ENCODE measurements around the gene INCA1. TPM values are rescaled to one million over a fixed set of nuclear protein-coding genes. Genes with fewer than 3 reads are reported as not detected.

The INCA1 gene
- total and polyA plus RNA-seq, 2 donors (not counting 3 experiments of a cell fraction or from before 2014, with no cell fraction given): 0.71 to 1.0 TPM

DNA sequence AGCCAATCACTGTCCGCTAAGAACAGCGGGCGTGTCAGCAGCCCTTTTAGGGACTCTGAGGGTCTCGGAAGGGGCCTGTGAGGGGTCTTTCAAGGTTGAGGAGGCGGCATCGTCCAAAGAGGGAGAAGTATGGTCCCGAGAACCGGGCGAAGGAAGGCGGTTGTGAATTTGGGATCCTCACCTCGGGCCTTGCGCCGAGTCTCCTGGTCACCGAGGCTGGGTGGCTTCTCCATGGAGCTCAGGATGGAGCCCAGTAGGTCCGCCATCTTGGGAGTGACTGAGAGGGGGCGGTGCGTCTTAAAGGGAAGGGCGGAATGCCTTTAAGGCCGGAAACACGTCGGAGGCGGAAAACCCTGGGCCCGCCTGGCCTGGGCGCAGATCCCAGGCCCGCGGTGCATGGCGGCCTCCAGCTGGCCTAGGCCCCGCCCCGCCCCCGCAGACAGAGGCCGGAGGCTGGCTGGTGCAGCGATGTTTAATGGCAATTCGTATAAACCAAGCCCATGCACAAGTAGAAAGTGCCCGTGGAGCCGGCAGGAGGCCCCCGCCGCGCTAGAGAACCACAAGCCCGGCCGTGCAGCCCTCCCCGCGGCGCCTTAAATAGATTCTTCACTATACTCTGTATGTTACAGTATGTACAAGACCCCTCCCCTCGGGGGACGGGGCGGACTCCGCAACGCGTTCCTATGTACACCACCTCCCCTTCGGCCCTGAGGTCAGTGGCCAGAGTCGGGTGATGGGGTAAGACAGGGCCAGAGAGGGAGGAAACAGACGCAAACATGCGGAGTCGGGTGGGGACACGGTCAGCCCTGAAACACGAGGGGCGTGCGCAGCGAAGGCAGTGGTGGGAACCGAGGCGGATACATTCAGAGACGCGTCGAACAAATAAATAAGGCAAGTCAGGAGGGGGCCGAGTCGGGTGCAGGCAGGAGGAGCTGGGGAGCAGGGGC lies 29.5 kb downstream of the INCA1 start, which contains the start of gene SPAG7:
TSS of gene SPAG7 (minus strand) at position 279 of the 947 bp plus-strand sequence. CDS start at position 266, 13 bp downstream.
- H3K4me1 ChIP-seq (ENCODE audit: control insufficient read depth, extremely low read depth, insufficient read depth, low read length): peaks cover 24% of the 10 kb centered on the region
- peaks cover 4 to 20% of the 10 kb centered on the region in 2 experiments for H3K36me3 ChIP-seq (ENCODE audit: control insufficient read depth in 2 of 2, extremely low read depth in 1 of 2, insufficient read depth in 2 of 2, low read length in 2 of 2)
- peak within 1 kb of the TSS; percentile 85 for H3K4me2 ChIP-seq (ENCODE audit: insufficient read depth, low read length)
- dilution Hi-C loops (cut with MboI; ENCODE audit: extremely low pct_ligation_motif_present, low sequenced_read_pairs) (no loop called here), intact Hi-C loops (cut with micrococcal nuclease) (loop anchor here (1.0 kb wide), 4 partner anchors 19 to 59 kb away; partner anchors contain the start of genes CAMTA2, PFN1, RNF167 and SLC25A11)
- peak within 1 kb of the TSS; percentile 71 for H3K9ac ChIP-seq (replicated peaks; ENCODE audit: extremely low read depth, insufficient read depth, low read length)
- peak within 1 kb of the TSS; percentile 45 for H2AFZ ChIP-seq (ENCODE audit: low read depth, low read length)
- no peaks in the 10 kb centered on the region for H3K27me3 ChIP-seq (ENCODE audit: control insufficient read depth in 2 of 2, insufficient read depth in 2 of 2, low read length in 2 of 2)
- POLR2A ChIA-PET: interaction anchor here (0.6 to 2.6 kb wide), 9 partner anchors 14 to 155 kb away, joined by 3 to 18 read pairs (median 5); partner anchors contain the start of genes ENO3, PFN1, RNF167 and SLC25A11
- H3K4me3 ChIP-seq (replicated peaks in 1 of 3; ENCODE audit: insufficient read depth in 1 of 3, low read depth in 1 of 3, low read length in 3 of 3): peak within 1 kb of the TSS; percentile 20 to 87 (median 63)
- H4K20me1 ChIP-seq (replicated peaks; ENCODE audit: control insufficient read depth, extremely low read depth, insufficient read depth, low read length): no peaks in the 10 kb centered on the region
- CTCF ChIA-PET: interaction anchor here (1.0 to 4.5 kb wide), 11 partner anchors 11 to 257 kb away, joined by 3 to 40 read pairs (median 6); partner anchors contain the start of genes ARRB2, CAMTA2, CHRNE and RNF167
- peak; percentile 99 for DNase-seq (ENCODE audit: low read depth, low spot score)
- H3K27ac ChIP-seq (ENCODE audit: insufficient read depth, low read depth, low read length): peak within 1 kb of the TSS; percentile 69
- H3K9me3 ChIP-seq (replicated peaks; ENCODE audit: control insufficient read depth, insufficient read depth, low read length): no peaks in the 10 kb centered on the region
- TSS peak; percentile 71 for BruUV-seq (replicated peaks)
- peak; percentile 42 for FAIRE-seq
- H3K79me2 ChIP-seq (ENCODE audit: control insufficient read depth, insufficient read depth, low read length): peaks cover 9% of the 10 kb centered on the region
- H3K9me1 ChIP-seq (replicated peaks; ENCODE audit: control insufficient read depth, extremely low read depth, insufficient read depth, low read length): no peaks in the 10 kb centered on the region
- TF ChIP-seq MYC (IDR thresholded peaks at IDR 0.05; ENCODE audit: low read depth, low read length) (no peak), FOS (IDR thresholded peaks at IDR 0.05; ENCODE audit: borderline replicate concordance, insufficient read depth, low read length) (no peak), EZH2 (IDR thresholded peaks at IDR 0.05; ENCODE audit: borderline replicate concordance, low read depth, low read length, severe bottlenecking) (no peak), POLR2AphosphoS5 (IDR thresholded peaks at IDR 0.05; ENCODE audit: insufficient read depth, low read depth, low read length) (peak; percentile 85), JUN (IDR thresholded peaks at IDR 0.05; ENCODE audit: borderline replicate concordance, insufficient read depth, insufficient read length, low read depth) (no peak), POLR2A (IDR thresholded peaks at IDR 0.05; ENCODE audit: low read depth, low read length) (peak; percentile 95), GATA2 (IDR thresholded peaks at IDR 0.05; ENCODE audit: insufficient read depth, insufficient read length, low read depth, low read length) (no peak)
- TF ChIP-seq, protein P1, sequence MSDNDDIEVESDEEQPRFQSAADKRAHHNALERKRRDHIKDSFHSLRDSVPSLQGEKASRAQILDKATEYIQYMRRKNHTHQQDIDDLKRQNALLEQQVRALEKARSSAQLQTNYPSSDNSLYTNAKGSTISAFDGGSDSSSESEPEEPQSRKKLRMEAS (IDR thresholded peaks at IDR 0.05; ENCODE audit: insufficient read depth, insufficient read length): peak; percentile 52
- TF ChIP-seq, protein P2, sequence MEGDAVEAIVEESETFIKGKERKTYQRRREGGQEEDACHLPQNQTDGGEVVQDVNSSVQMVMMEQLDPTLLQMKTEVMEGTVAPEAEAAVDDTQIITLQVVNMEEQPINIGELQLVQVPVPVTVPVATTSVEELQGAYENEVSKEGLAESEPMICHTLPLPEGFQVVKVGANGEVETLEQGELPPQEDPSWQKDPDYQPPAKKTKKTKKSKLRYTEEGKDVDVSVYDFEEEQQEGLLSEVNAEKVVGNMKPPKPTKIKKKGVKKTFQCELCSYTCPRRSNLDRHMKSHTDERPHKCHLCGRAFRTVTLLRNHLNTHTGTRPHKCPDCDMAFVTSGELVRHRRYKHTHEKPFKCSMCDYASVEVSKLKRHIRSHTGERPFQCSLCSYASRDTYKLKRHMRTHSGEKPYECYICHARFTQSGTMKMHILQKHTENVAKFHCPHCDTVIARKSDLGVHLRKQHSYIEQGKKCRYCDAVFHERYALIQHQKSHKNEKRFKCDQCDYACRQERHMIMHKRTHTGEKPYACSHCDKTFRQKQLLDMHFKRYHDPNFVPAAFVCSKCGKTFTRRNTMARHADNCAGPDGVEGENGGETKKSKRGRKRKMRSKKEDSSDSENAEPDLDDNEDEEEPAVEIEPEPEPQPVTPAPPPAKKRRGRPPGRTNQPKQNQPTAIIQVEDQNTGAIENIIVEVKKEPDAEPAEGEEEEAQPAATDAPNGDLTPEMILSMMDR (IDR thresholded peaks at IDR 0.05; ENCODE audit: extremely low read depth in 1 of 2, insufficient read depth in 1 of 2, low read depth in 1 of 2, low read length in 2 of 2): no peak
